Hepatocyte (in vitro differentiated cells): Measurements from ENCODE around the gene ATP6V1F. TPM values are rescaled to one million over a fixed set of nuclear protein-coding genes. Genes with fewer than 3 reads are reported as not detected.

Experiments used
- DNase-seq: peaks from one replicate; pipeline ENCODE4 v3.0.0-alpha.2; 2016; ENCODE audit warnings: low spot score
- H2AFZ ChIP-seq: fragments of 200-600 bp; sonication (generic); 2 replicates; pipeline ENCODE4 v1.6.0; 2016; ENCODE audit warnings: antibody characterized with exemption, mild to moderate bottlenecking
- H3K27ac ChIP-seq: fragments of 200-600 bp; sonication (generic); 2 replicates; pipeline ENCODE4 v1.5.1; 2016; ENCODE audit warnings: mild to moderate bottlenecking
- H3K27me3 ChIP-seq: fragments of 200-600 bp; sonication (generic); 2 replicates; pipeline ENCODE4 v1.6.1; 2016
- H3K36me3 ChIP-seq: fragments of 200-600 bp; sonication (generic); replicated peaks from 2 replicates; pipeline ENCODE4 v1.5.1; 2016; ENCODE audit warnings: low read depth; ENCODE audit not compliant: insufficient read depth
- H3K4me1 ChIP-seq: fragments of 200-600 bp; sonication (generic); 2 replicates; pipeline ENCODE4 v1.5.1; 2016; ENCODE audit warnings: mild to moderate bottlenecking, moderate library complexity; ENCODE audit not compliant: insufficient read depth
- H3K4me2 ChIP-seq: fragments of 200-600 bp; sonication (generic); 2 replicates; pipeline ENCODE4 v1.6.0; 2016
- H3K4me3 ChIP-seq: fragments of 200-600 bp; sonication (generic); 2 replicates; pipeline ENCODE4 v1.5.1; 2016; ENCODE audit warnings: mild to moderate bottlenecking
- H3K79me2 ChIP-seq: fragments of 200-600 bp; sonication (generic); 2 replicates; pipeline ENCODE4 v1.6.0; 2017; ENCODE audit warnings: mild to moderate bottlenecking
- H3K9me2 ChIP-seq: fragments of 200-600 bp; sonication (generic); replicated peaks from 2 replicates; pipeline ENCODE4 v1.6.0; 2017; ENCODE audit warnings: mild to moderate bottlenecking; ENCODE audit not compliant: insufficient read depth
- H3K9me3 ChIP-seq: fragments of 200-600 bp; sonication (generic); 2 replicates; pipeline ENCODE4 v1.5.1; 2016; ENCODE audit warnings: low read depth, mild to moderate bottlenecking
- H4K20me1 ChIP-seq: fragments of 200-600 bp; sonication (generic); 2 replicates; pipeline ENCODE4 v1.6.0; 2016; ENCODE audit warnings: mild to moderate bottlenecking; ENCODE audit not compliant: insufficient read depth, poor library complexity, severe bottlenecking
- EZH2 ChIP-seq: fragments of 200-600 bp; sonication (generic); IDR thresholded peaks from 2 replicates; pipeline ENCODE4 v1.6.1; 2016; ENCODE audit warnings: antibody characterized with exemption, mild to moderate bottlenecking, borderline replicate concordance
- EZH2phosphoT487 ChIP-seq: fragments of 200-600 bp; sonication (generic); IDR thresholded peaks from one replicate; pipeline ENCODE4 v1.6.1; 2018; ENCODE audit warnings: antibody characterized with exemption, mild to moderate bottlenecking, low read depth, moderate library complexity; ENCODE audit not compliant: unreplicated experiment, severe bottlenecking
- whole genome bisulfite sequencing: methylation state at CpG from one replicate; pipeline ENCODE4 v1.1.6; 2016; ENCODE audit warnings: low lambda C conversion rate; ENCODE audit errors: missing lambda C conversion rate; 5-methylcytosine and 5-hydroxymethylcytosine counted together
- polyA plus RNA-seq: library from polyadenylated mRNA; unstranded; fragments of >200 nt; fragmentation: Nextera tagmentation; extraction: Ambion mirVana; gene quantifications from 2 replicates; pipeline ENCODE4 v1.2.1, GENCODE V29; 2016
- total RNA-seq: library from RNA; depleted of rRNA; stranded (reverse); fragments of >200 nt; gene quantifications from 2 replicates; pipeline ENCODE4 v1.2.3, GENCODE V29; 2014
- TF ChIP-seq, protein P1 (sequence below): fragments of 200-600 bp; sonication (generic); IDR thresholded peaks from 2 replicates; pipeline ENCODE4 v1.5.1; 2016; ENCODE audit warnings: antibody characterized with exemption, mild to moderate bottlenecking; ENCODE audit not compliant: poor library complexity

The ATP6V1F gene
- total and polyA plus RNA-seq, 2 experiments from 2014 or later = 184 to 422 TPM

DNA sequence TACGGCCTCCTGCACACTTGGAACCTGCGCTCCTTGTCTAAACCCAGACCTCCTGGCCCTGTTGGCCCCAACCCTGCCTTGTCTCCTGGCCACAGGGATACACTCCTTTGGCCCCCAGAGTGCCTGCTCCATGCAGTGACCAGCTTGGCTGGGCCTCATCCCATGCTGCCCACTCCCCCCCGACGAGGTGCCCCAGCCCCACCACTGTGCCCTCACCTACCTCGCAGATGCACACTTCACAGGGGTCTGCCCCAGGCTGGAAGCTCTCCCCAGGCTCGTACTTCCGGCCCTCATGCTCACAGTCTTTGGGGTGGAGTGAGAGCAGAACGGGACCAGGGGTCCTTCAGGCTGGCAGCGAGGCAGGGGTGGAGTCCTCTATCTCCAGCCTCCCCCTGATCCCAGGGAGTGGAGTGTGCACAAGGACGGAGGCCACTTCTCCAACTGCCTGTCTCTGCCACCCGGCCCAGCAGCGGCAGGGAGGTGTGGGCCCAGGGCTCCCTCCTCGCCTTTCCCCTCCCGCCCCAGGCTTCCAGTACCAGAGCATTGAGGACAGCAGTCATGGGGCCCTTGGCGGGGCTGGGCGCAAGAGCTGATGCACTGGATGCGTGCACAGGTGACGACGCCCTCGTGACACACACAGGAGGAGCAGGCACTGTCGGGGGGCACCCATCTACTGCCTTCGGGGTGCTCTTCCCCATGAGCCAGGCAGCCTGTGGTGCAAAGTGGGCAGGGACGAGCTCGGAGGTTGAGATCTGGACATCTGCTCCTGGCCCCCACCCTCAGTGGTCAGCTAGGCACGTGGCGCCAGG is 22.1 kb downstream of the ATP6V1F start:
- no peaks in the 10 kb centered on the region for H3K79me2 ChIP-seq
- TF ChIP-seq EZH2phosphoT487 = no peak
- TF ChIP-seq, protein P1, sequence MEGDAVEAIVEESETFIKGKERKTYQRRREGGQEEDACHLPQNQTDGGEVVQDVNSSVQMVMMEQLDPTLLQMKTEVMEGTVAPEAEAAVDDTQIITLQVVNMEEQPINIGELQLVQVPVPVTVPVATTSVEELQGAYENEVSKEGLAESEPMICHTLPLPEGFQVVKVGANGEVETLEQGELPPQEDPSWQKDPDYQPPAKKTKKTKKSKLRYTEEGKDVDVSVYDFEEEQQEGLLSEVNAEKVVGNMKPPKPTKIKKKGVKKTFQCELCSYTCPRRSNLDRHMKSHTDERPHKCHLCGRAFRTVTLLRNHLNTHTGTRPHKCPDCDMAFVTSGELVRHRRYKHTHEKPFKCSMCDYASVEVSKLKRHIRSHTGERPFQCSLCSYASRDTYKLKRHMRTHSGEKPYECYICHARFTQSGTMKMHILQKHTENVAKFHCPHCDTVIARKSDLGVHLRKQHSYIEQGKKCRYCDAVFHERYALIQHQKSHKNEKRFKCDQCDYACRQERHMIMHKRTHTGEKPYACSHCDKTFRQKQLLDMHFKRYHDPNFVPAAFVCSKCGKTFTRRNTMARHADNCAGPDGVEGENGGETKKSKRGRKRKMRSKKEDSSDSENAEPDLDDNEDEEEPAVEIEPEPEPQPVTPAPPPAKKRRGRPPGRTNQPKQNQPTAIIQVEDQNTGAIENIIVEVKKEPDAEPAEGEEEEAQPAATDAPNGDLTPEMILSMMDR = no peak
- TF ChIP-seq EZH2 = no peak
- 89% methylated on average over 26 of the region's 26 CpGs for WGBS

GRCh38 chr7:128885370-128886187 is 22.9 kb downstream of the ATP6V1F start:
- no peak overlapping the region for H3K4me2 ChIP-seq
- H3K27ac ChIP-seq = no peak overlapping the region
- no peak overlapping the region for H3K4me3 ChIP-seq
- no peaks in the 10 kb centered on the region for H4K20me1 ChIP-seq
- H3K27me3 ChIP-seq = no peaks in the 10 kb centered on the region
- H3K4me1 ChIP-seq = no peaks in the 10 kb centered on the region
- H3K9me2 ChIP-seq = no peaks in the 10 kb centered on the region
- DNase-seq = no peak
- H3K36me3 ChIP-seq = no peaks in the 10 kb centered on the region
- no peaks in the 10 kb centered on the region for H3K79me2 ChIP-seq
- no peaks in the 10 kb centered on the region for H3K9me3 ChIP-seq
- 98% methylated on average over 10 of the region's 10 CpGs for WGBS
- no peak overlapping the region for H2AFZ ChIP-seq
- TF ChIP-seq EZH2phosphoT487 (no peak), EZH2 (no peak)
- TF ChIP-seq, protein P1 = no peak

More for the DNA sequence above, 22.1 kb downstream of the ATP6V1F start:
- Histone ChIP-seq H3K36me3 (no peaks in the 10 kb centered on the region), H4K20me1 (no peaks in the 10 kb centered on the region), H3K4me3 (no peak overlapping the region), H2AFZ (no peak overlapping the region), H3K9me2 (no peaks in the 10 kb centered on the region), H3K9me3 (no peaks in the 10 kb centered on the region), H3K27me3 (no peaks in the 10 kb centered on the region), H3K4me1 (no peaks in the 10 kb centered on the region), H3K4me2 (no peak overlapping the region), H3K27ac (no peak overlapping the region)
- DNase-seq = no peak

DNA sequence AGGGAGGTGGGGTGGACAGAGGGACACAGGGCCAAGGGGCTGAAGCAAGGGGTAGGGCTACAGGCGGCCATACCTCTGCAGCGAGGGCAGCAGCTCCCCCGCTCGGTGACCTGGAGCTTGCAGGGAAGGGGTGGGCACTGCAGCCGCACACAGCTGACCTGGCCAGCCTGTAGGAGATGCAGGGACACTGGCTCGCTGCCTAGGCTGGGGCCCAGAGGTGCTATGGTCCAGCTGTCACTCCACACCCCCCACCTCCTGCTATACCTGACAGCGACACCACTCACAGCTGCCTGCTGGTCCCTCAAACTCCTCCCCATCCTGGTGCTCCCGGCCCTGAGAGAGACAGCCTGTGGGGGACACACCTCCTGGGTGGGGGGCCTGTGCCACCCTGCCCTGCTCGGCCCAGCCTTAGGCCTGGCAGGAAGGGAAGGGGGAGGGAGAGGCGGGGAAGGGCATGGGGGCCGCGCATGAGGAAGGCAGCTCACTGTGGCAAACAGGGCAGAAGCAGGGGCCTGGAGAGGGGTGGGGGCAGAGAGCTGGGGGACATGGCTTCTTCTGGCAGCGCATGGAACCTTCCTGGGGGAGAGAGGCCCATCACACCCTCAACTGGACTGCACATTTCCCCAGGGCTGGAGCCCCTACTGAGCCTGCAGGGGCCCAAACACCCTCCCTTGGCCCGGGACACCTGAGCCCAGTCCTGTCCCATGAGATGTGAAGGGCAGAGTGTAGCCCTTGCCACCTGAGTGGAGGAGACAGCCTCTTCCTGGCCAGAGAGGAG is 23.9 kb downstream of the ATP6V1F start:
- WGBS = 79% methylated on average over 10 of the region's 14 CpGs
- no peaks in the 10 kb centered on the region for H4K20me1 ChIP-seq
- no peak overlapping the region for H3K4me2 ChIP-seq
- H3K27ac ChIP-seq = no peak overlapping the region
- TF ChIP-seq EZH2phosphoT487 = no peak
- DNase-seq = no peak
- H3K27me3 ChIP-seq = peaks cover 5% of the 10 kb centered on the region
- no peaks in the 10 kb centered on the region for H3K9me2 ChIP-seq
- H3K4me3 ChIP-seq = no peak overlapping the region
- no peaks in the 10 kb centered on the region for H3K4me1 ChIP-seq
- H3K36me3 ChIP-seq = no peaks in the 10 kb centered on the region
- no peaks in the 10 kb centered on the region for H3K9me3 ChIP-seq
- H2AFZ ChIP-seq = no peak overlapping the region
- no peaks in the 10 kb centered on the region for H3K79me2 ChIP-seq
